NOMO-1 treated with dmso at 0.1 percent for 144 hours (cell line): Measurements from ENCODE around the gene NR1D1.

Experiments
- DNase-seq: peaks from one replicate; lab custom pipeline; 2025; ENCODE audit not compliant: unreplicated experiment; lab: John Stamatoyannopoulos, UW

NR1D1 gene

DNA sequence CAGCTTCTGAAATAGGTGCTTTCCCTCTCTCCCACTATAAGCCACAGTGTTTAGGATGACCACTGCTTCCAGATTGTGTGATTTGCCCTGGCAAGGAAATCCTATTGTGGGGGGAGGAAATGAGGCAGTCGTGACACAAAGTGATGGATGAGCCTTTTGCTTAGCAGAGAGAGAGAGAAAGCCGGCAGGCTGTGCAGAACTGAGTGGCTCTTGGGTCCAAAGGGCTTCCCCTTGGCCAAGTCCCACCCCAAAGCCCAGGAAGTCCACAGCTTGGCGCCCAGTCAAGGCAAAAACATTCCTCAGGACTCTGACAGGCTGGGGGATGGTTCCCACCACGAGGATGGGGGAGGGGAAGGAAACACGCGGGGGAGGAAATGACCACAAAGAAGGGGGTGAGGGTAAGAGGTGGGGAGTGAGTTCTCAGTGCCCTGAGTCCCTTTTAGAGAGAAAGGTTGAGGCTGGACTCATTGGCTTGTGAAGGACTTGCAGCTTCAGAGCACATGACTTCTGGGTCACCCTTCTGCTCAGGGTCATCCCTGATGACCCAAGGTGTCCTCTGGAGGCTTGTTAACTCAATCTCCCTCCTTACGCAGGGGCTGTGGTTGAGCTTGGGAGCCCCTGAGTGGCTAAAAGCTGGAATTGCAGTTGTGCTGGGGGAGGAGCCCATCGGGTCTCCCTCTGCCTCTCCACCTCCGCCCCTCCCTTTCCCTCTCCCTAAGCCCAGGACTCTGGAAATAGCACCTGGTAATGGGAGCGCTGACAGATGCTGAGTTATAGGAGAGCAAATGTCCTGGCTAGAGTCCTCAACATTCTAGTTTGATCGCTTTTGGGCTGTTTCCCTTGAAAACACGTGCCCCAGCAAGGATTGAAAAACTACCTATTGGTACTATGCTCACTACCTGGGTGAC is 11.1 kb upstream of the NR1D1 start:
- peak; percentile 73 for DNase-seq

DNA sequence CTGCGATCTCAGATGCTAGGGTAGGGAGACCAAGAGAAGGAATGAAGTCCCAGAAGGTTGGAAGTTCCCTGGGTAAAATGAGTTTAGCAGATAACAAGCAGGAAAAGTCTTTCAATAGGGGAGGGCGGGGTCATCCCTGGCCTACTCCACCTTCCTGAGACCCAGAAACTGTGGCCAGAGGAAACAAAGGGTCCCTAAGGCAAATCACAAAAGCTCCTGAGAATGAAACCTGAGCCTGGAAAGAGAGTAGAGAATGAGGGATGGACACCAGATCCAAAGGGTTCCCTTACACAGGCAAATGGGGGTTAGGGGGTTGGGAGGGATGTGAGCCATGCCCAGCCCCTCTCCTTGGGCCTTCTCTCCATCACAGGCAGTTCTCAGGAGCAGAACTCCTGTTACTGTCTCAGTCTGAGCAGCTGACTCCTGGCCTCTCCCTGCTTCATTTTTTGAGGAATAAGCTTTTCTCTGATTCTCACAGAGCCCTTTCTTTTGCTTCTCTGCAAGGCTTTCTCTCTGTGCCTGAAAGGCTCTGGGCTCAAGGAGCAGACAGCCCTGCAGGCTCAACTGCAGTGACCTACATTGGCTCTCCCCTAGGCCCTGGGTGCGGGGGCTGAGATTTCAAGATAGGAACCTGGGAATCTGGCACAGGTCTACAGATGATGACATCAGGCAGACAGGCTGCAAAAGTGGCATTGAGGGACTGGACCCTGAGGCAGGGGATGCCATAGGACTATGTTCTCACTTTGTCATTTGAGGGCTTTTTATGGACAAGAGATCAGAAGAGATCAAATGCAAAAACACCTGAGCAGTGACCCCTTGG is 9.8 kb upstream of the NR1D1 start:
- no peak for DNase-seq

DNA sequence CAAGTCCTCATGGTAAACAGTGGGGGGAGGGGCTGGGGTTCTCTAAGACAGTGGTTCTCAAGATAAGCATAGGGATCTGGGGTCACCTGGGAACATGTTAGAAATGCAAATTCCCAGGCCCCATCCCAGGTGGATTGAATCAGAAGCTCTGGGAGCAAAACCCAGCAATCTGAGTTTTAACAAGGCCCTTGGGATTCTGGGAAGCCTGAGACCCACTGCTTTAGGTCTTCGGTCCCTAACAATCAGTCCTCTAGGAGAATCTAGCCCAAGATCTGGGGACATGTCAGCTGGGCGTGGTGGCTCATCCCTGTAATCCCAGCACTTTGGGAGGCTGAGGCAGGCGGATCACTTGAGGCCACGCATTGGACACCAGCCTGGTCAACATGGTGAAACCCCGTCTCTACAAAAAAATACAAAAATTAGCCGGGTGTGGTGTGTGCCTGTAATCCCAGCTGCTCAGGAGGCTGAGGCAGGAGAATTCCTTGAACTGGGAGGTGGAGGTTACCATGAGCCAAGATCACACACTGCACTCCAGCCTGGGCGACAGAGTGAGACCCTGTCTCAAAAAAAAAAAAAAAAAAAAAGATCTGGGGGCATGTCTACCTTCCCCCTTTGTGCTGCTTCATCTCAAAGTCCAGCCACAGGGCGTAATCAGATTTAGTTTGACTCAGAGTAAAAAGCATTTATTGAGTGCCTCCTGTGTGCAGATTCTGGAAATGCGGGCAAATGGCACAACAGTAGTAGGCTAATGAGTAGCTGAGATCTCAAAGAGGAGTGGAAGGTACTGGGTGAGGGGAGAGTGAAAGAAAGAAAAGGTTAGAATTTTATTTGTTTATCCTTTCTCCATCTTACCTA is 8.8 kb upstream of the NR1D1 start:
- no peak for DNase-seq

DNA sequence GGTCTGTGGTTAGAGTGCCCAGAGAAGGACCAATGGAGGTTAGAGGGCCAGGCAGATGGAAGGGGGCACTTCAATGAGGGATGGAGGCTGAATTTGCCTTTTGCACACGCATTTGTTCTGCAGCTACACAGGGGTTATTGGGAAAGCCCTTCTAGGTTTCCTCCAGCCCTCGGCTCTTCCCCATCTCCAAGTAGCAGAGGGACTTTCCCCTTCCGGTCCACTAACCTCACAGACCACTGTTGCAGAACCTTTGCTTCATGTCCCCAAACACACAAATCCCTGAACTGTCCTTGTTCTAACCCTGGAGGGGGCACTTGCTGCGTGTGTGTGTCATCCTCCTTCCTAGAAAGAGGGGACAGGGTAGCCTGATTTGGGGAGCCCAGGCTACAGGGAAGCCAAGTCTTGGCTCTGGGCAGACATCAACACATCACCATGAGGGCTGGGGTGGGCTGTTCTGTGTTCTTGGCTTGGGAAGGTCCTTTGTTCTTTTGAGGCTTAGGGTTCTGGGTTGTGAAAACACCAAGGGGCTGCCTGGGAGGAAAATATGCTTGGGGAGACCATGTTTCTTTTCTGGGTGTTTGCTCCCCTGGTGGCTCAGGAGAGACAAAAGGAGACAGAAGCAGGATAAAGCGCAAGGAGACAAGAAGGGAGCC is 7.3 kb upstream of the NR1D1 start:
- peak; percentile 32 for DNase-seq

DNA sequence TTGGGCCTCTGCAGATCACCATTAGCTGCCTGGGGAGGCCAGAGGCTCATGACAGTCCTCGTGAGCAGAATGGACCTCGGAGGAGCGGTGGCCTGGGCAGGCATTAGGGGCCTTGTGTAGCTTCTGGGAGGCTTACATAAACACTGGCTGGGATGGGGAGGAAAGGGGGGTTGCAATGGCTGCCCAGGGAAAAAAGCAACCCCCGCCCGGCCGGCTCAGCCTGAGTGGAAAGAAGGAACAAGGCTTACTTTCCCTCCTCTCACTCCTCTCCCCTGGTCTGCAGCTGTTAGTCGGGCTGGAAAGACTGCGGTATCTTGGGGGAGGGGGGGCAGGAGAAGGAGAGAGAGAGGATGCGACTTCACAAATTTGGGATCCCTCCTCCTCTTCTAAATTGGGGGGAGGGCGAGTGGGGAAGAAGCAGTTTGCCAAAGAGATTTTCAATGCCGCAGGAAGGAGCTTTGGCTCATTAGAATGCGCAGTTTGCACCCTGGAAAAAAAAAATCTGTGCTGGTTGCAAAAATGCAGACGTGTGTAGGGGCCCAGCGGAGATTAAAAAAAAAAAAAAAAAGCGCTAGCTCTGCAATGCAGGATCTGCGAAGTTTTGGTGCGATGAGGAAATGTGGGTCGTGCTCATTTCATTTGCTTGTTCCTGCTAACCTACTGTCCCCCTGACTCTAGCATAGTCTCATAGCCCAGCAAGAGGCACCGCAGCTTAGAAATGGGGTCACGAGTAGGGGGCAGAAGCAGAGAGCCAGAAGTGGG is 6.6 kb upstream of the NR1D1 start:
- DNase-seq = no peak

DNA sequence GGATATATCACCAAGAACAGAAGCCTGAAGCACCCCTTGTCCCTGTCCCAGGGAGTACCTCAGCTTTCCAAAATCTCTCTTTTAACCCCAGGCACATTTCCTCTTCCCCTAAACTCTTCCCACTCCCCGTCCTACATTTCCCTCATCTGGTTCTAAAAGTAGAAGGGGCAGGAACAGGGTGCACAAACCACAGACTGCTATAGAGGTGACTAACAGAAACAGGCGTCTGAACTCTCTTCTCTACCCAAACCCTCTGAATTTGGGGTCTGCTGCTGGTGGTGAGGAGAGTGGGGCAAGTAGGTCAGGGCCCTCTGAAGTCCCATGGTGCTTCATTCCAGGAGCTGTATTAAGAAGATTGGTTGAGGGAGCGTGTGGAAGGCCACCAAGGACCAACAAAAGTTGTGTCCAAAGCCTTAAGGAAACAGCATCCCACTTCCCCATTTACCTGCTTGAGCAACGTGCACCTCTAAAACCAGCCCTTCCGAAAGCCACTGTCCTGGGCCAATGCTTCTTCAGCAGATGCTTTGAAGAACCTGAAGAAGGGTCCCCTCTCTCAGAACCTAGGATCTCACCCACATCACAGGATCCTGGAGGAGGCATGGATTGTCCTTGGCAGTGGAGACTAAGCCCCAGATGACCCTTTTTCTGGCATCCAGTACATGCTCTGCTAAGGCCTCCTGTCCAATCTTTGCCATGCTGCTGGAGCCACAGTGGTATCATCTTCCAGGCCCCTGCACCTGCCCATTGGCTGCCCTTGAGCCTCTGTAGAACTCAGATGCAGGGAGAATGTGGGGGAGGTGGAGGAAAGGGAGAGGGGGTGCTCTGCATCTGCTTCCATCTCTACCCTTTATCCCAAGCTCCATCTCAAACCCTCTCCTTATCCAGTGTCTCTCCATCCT is 5.7 kb upstream of the NR1D1 start:
- no peak for DNase-seq

DNA sequence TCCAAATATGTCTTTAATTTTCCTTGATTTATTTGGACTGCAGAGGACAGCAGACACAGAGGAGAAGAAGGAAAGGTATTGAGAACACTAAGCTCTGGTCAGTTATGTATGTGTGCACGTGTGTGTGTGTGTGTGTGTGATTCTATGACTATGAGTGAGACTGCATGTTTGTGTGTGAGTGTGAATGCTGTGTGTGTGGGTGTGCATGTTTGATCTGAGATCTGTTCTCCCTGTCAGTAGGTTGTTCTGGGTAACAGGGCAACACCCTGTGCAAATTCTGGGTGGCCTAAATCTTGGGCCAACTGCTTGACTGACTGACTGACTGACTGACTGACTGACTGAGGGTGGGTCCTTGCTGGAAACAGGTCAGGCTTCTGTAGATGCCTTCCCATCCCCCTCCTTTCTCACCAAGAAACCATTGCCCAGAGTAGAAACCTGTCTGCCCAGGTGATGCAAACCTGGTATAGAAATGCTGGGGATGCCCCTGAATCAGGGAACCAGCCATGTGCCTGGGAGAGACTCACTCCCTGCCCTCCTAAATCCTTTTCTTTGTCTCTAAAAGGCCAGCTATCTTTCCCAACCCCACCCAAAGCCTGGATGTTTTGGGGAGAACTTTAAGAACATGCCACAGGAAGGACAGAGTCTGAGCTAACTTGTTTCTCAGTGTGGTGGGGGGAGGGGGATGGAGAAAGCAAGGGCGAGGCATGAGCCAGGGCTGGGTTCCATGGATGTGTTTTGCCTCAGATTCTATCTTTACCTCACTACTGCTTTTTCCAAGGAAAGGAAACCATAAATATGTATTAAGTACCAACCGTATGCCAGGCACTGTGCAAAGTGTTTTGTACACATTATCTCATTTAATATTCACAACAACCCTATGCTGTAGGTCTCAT is 4.5 kb upstream of the NR1D1 start:
- no peak for DNase-seq

DNA sequence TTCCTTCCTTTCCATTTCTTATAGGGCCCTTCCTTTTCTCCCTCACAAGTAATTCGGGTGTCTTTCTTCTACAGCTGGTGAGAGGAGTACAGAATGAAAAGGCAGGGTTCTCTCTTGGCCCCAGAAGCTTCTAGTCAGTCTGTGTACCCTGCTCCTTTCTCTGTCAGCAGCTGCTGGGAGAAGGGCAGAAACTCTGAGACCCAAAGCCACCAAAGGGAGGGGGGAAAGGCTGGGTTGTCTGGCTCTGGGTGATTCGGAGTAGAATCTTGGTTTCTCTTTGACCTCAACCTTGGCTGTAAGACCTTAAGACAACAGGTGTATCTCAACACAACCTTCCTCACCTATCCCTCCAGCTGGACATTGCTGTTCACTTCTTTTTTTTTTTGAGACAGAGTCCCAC is 3.3 kb upstream of the NR1D1 start:
- DNase-seq = no peak

DNA sequence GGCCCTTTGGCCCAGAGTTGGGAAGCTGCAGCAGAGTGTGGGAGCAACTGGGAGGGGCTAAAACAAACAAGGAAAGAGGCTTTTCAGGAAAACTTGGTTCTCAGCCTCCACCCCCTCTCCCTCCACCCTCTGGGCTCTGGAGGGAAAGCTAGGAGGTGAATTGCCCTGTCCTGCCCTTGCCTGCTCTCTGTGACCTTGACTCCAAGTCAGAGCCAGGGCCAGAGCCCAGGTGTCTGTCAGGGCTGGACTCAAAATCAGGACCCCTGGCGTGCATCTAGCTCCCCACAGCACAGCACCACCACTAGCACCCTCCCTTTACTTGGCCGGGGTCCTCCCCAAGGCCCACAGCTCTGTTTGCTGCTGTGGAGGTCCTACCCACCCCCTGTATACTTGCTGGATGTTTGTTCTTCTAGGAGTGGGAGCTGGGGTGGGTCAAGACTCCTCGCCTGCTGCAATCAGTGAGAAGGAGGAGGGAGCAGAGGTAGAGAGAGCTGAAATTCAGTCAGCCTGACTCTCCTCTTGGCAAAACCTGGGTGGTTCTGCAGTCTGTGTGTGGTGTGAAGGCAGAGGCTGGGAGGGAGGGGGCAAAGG is 2.8 kb upstream of the NR1D1 start:
- DNase-seq = no peak

DNA sequence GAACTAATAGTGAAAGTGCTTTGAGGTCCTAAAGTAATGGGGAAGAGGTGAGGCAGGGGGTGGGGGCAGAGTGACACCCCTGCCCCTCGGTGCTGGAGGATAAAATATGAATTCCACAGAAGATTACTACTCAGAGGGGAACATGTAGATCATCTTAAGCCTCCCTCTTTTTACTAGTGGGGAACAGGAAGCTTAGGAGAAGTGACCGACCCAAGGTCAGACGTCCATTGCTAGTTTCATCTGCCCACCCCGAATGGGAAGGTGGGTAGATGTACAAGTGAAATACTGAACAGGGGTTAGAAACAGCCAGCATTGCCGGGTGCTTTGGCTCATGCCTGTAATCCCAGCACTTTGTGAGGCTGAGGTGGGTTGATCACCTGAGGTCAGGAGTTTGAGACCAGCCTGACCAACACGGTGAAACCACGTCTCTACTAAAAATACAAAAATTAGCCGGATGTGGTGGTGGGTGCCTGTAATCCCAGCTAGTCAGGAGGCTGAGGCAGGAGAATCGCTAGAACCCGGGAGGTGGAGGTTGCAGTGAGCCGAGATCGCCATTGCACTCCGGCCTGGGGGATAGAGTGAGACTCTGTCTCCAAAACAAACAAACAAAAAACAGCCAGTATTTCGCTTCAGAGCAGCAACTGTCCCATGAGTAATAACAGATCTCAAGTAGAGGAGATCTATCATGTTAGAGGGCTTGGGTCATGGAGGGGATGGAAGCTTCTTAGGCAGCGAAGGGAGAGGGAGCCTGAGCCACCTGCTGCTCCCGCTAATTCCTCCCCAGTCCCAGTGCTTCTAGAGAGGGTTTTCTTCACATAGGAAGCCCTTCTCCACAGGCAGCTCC is 1.2 kb upstream of the NR1D1 start:
- DNase-seq = no peak

DNA sequence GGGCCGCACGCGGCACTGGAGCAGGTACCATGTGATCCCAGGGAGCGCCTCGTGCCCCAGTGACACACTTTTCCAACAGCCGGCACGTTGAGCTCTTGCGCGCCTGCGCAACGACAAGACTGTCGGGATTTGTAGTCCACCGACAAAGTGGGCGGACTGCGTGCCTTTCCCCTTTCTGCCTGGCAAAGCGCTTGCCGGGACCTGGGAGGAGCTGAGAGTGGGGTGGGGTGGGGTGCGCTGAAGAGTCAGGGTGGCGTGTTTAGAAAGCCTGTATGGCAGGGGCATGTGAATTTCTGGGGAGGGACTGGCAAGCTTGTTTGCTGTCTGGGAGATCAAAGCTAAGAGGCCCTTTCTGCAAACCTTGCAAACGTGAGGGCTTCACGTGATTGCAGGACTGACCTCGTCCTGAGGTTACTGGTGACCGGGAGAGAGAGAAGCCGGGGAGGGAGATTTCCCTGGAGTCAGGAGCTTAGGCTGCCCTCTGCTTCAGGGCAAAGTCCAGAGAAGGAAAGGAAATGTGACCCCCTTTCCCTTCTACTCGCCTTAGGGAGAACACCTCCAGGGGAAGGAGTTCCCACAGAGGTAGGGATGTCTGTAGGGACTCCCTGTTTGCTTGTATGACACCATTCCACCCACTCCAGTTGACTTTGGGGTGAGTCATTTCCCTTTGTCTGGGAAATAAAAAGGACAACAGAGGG is 429 bp upstream of the NR1D1 start:
- DNase-seq = peak; percentile 80

DNA sequence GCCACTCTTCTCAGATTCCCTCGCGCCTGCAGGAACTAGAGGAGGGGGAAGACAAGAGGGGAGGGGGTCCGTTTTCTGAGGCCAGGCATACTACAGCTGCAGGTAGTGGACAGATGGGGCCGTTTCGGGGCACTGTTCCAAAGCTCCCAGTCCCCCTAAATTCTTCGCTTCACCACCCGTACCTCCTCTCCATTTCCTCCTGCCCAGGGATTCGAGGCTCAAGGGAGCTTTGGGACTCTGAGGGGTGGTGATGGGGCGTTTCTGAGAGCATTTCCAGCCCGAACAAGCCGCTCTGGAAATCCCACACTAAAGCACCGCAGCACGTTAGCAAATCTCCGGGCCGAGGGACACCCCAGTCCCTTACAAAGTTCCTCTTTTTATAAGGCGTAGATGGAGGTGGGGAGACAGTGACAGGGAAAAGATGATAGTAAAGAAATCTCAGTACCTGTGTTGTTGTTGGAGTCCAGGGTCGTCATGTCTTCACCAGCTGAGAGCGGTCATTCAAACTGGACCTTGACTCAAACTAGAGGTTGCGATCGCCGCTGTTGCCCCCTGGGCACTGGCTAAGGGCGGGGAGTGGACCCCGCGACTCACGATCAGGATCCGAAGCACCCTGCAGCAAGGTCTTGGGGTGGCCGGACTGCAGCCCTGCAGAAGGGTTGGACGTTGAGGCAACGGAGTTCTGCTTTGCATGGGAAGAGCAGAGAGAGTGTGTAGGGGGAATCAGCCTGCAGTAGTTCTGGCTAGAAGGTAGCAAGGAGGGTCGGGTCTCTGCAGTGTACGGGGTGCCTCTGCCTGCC is 570 bp downstream of the NR1D1 start:
- no peak for DNase-seq

DNA sequence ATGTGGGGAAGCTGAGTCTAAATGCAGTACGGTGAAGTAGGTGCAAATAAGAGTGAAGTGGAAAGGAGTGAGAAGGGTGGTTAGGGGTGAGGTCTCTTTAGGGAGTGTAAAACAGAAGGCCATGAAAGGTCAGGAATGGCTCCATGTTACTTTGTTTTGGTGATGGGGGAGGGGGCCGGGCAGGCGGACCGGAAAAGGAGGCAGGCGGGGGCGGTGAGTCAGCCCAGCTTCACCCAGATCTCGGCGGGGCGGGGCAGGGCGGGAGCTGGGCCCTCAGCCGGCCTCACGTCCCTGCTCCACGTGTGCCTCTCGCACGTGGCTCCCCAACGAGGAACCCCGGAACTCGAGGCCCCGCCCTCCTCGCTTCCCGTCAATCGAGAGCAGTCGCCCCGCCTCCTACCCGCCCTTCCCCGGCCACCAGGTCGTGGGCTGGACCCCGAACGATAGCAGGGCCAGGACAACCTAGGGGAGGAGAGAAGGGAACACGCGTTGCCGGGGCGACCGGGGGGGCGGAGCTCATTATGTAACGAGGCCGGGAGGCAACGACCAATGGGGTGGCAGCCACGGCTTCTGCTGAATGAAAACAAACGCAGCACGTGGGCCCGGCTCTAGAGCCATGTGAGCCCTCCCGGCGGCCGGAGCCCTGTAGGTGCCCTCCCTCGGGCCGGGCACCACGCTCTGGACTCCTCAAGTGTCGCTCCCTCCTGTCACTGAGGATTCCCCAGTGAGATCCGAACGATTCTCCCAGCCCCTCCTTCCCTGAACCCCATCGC is 1.4 kb downstream of the NR1D1 start:
- DNase-seq = peak; percentile 97
